B cell (primary cell): ENCODE data around the gene PRR14L. TPM values are rescaled to one million over a fixed set of nuclear protein-coding genes. Genes with fewer than 3 reads are reported as not detected.

ENCODE experiments used
- ATAC-seq: fragments of 200-7000 bp; cut with Tn5 transposase; one replicate; pipeline ENCODE4 v1.10.0; 2021; ENCODE audit warnings: low read depth, mild to moderate bottlenecking, moderate number of reproducible peaks, moderate library complexity
- CTCF ChIA-PET: fragments of 350-600 bp; sonication (Branson Sonifier 250); formaldehyde crosslinking; loops from one replicate; lab custom pipeline; 2021; ENCODE audit warnings: antibody characterized with exemption, inconsistent platforms; lab: Charles Lee
- POLR2A ChIA-PET: fragments of 350-600 bp; sonication (Branson Sonifier 250); formaldehyde crosslinking; loops from one replicate; lab custom pipeline; 2021; ENCODE audit warnings: antibody characterized with exemption; lab: Charles Lee
- DNase-seq: peaks from one replicate; pipeline ENCODE4 v3.0.0; 2013
- H2AFZ ChIP-seq: 2 replicates; pipeline ENCODE4 v1.6.1; 2012; ENCODE audit warnings: mild to moderate bottlenecking, low read depth, low read length; ENCODE audit not compliant: insufficient read depth, poor library complexity, severe bottlenecking
- H3K27ac ChIP-seq, 2 donors: 1 replicate in 1 of 2; 2 replicates in 1 of 2; pipeline ENCODE4 v1.5.1; 2012 to 2013; ENCODE audit warnings: low read length in 2 of 2, mild to moderate bottlenecking in 2 of 2, moderate library complexity in 1 of 2
- H3K27me3 ChIP-seq, 4 experiments: fragments of 200-600 bp in 1 of 4; sonication (generic) in 1 of 4; replicated peaks in 1 of 4; 1 replicate in 2 of 4; 2 replicates in 2 of 4; pipeline versions ENCODE4 v1.6.1 to v1.7.0; 2013 to 2016; ENCODE audit warnings: low read length in 3 of 4, mild to moderate bottlenecking in 2 of 4, mixed read lengths in 1 of 4, moderate library complexity in 1 of 4; ENCODE audit not compliant: insufficient read depth in 4 of 4, control insufficient read depth in 3 of 4; ENCODE audit errors: control extremely low read depth in 1 of 4
- H3K36me3 ChIP-seq, 2 experiments: replicated peaks in 1 of 2; 1 replicate in 1 of 2; 2 replicates in 1 of 2; pipeline versions ENCODE4 v1.6.1 to v1.7.1; 2013; ENCODE audit warnings: low read length in 1 of 2; ENCODE audit not compliant: insufficient read depth in 2 of 2, control insufficient read depth in 1 of 2; ENCODE audit errors: control extremely low read depth in 1 of 2, extremely low read depth in 1 of 2
- H3K4me1 ChIP-seq, 2 donors: fragments of 200-600 bp in 1 of 2; sonication (generic) in 1 of 2; 1 replicate in 1 of 2; 2 replicates in 1 of 2; pipeline versions ENCODE4 v1.5.1 to v1.6.1; 2013 to 2017; ENCODE audit warnings: low read length in 2 of 2; ENCODE audit not compliant: control insufficient read depth in 2 of 2, insufficient read depth in 2 of 2
- H3K4me2 ChIP-seq: replicated peaks from 2 replicates; pipeline ENCODE3; 2012; ENCODE audit warnings: mild to moderate bottlenecking, low read depth, low read length; ENCODE audit not compliant: poor library complexity, severe bottlenecking
- H3K4me3 ChIP-seq, 5 experiments: fragments of 200-600 bp in 1 of 5; sonication (generic) in 1 of 5; 1 replicate in 3 of 5; 2 replicates in 2 of 5; pipeline versions ENCODE4 v1.5.1 to v1.7.0; 2011 to 2016; ENCODE audit warnings: low read length in 4 of 5, mild to moderate bottlenecking in 4 of 5, low read depth in 2 of 5, control low read depth in 1 of 5, moderate library complexity in 1 of 5; ENCODE audit not compliant: insufficient read depth in 1 of 5; ENCODE audit errors: control extremely low read depth in 1 of 5, extremely low read depth in 1 of 5
- H3K79me2 ChIP-seq: fragments of 200-600 bp; sonication (generic); one replicate; pipeline ENCODE4 v1.6.0; 2016; ENCODE audit warnings: low read length; ENCODE audit not compliant: control insufficient read depth, insufficient read depth
- H3K9ac ChIP-seq: fragments of 200-600 bp; sonication (generic); 2 replicates; pipeline ENCODE4 v1.6.1; 2017; ENCODE audit warnings: mild to moderate bottlenecking, low read length, moderate library complexity
- H3K9me3 ChIP-seq, 3 donors: one replicate each; pipeline versions ENCODE4 v1.6.1 to v1.7.1; 2013; ENCODE audit warnings: low read length in 2 of 3; ENCODE audit not compliant: control insufficient read depth in 2 of 3, insufficient read depth in 1 of 3; ENCODE audit errors: control extremely low read depth in 1 of 3
- H4K20me1 ChIP-seq: 2 replicates; pipeline ENCODE4 v1.6.0; 2012; ENCODE audit warnings: mild to moderate bottlenecking, low read length; ENCODE audit not compliant: insufficient read depth, control insufficient read depth, poor library complexity, severe bottlenecking
- H3K27ac Mint-ChIP-seq: one replicate; pipeline ENCODE4 v1.8.0; 2021; ENCODE audit warnings: mixed read lengths
- H3K27me3 Mint-ChIP-seq: one replicate; pipeline ENCODE4 v1.8.0; 2021; ENCODE audit warnings: mixed read lengths
- H3K4me1 Mint-ChIP-seq: one replicate; pipeline ENCODE4 v1.8.0; 2021; ENCODE audit warnings: mixed read lengths
- H3K4me3 Mint-ChIP-seq: one replicate; pipeline ENCODE4 v1.8.0; 2021; ENCODE audit warnings: mixed read lengths
- H3K9me3 Mint-ChIP-seq: one replicate; pipeline ENCODE4 v1.8.0; 2022; ENCODE audit warnings: mixed read lengths; ENCODE audit not compliant: insufficient read depth
- EZH2 ChIP-seq: IDR thresholded peaks from 2 replicates; pipeline ENCODE4 v1.6.1; 2012; ENCODE audit warnings: borderline replicate concordance, low read depth, mild to moderate bottlenecking, moderate library complexity, low read length; ENCODE audit not compliant: insufficient read depth, poor library complexity, severe bottlenecking
- WGBS: methylation state at CpG from one replicate; pipeline ENCODE4 v1.1.5; 2013; ENCODE audit warnings: missing lambda C conversion rate; ENCODE audit not compliant: insufficient coverage; 5-methylcytosine and 5-hydroxymethylcytosine counted together
- intact Hi-C: fragments of 100-400 bp; cut with micrococcal nuclease; formaldehyde crosslinking; loops from one replicate; pipeline ENCODE4 v1.10.0; 2022
- polyA plus RNA-seq: library from polyadenylated mRNA; depleted of rRNA; stranded (reverse); fragments of >200 nt; gene quantifications from 2 replicates; pipeline ENCODE4 v1.2.3, GENCODE V29; 2012
- total RNA-seq, 2 donors: library from RNA; stranded (reverse); fragments of 120-200 nt in 1 of 2; gene quantifications; 1 replicate in 1 of 2; 2 replicates in 1 of 2; pipeline versions ENCODE4 v1.2.3 to v1.2.4, GENCODE V29; 2013 to 2022
- TF ChIP-seq, protein P1 (sequence below): fragments of 200-600 bp; IDR thresholded peaks from one replicate; pipeline ENCODE4 v1.8.0; 2022; ENCODE audit warnings: antibody characterized with exemption, mild to moderate bottlenecking

The PRR14L gene
- total and polyA plus RNA-seq, 2 donors (not counting 1 experiment from before 2014, with no cell fraction given): 8.5 to 69.6 TPM

DNA sequence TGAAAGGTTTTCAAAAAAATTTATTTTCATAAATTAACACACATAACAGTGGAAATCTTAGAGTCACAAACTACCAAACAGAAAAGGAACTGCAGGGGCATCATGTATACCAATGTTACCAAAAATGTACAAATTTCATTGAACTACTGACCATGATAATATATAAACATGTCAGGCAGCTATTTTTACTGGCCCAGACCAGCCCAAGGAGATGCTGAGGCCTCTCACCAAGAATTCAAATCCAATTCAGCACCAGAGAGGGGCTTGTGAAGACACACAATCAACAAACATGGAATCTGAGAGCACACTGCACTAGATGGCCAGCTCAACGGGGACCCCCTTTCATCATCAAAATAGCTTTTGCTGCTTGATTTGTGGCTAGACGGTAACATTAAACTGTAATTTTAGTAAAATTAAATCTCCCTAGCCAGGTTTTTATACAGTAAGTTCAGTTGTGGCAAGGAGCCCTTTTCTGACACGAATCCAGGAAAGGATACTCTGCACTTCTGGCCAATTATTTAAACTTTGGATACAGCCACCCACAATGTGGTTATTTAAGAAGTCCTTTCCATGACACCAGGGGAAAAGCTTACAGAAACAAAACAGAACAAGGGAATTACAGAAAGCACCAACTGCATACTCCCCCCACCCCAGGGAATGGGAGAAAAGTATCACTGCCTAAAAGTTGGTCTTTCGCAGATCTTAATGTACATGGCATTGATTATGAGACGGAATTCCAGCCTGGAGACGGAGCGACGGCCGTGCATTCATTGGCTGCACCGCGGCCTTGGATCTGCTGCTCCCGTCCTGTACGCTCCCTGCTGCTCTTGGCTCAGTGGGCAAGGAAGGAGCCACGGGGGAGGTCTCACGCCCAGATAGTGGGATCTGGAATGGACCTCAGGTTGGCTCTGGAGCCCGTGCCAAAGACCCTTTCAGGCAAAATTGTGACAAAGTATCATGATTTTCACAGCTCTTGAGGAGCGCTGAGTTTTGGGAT lies 68.3 kb downstream of the PRR14L start:
- Histone ChIP-seq H3K9ac (no peak overlapping the region), H3K79me2 (no peaks in the 10 kb centered on the region), H3K4me2 (no peak overlapping the region), H3K27me3 (no peaks in the 10 kb centered on the region), H3K36me3 (peaks cover 1 to 34% of the 10 kb centered on the region in 2 experiments), H3K4me3 (no peak overlapping the region), H3K9me3 (no peaks in the 10 kb centered on the region), H3K27ac (no peak overlapping the region), H2AFZ (no peak overlapping the region), H3K4me1 (peaks cover 0 to 3% of the 10 kb centered on the region in 2 donors), H4K20me1 (no peaks in the 10 kb centered on the region)
- intact Hi-C loops: no loop called here
- ChIA-PET CTCF (interaction anchor here (0.7 to 1.3 kb wide), 4 partner anchors 14 to 125 kb away, joined by 3 to 7 read pairs (median 4); no protein-coding TSS in a partner anchor), POLR2A (no interaction called here)
- no peak for ATAC-seq
- peaks cover 7% of the 10 kb centered on the region for H3K4me1 Mint-ChIP-seq
- no peak for DNase-seq
- H3K9me3 Mint-ChIP-seq: no peaks in the 10 kb centered on the region
- TF ChIP-seq EZH2: no peak
- TF ChIP-seq, protein P1, sequence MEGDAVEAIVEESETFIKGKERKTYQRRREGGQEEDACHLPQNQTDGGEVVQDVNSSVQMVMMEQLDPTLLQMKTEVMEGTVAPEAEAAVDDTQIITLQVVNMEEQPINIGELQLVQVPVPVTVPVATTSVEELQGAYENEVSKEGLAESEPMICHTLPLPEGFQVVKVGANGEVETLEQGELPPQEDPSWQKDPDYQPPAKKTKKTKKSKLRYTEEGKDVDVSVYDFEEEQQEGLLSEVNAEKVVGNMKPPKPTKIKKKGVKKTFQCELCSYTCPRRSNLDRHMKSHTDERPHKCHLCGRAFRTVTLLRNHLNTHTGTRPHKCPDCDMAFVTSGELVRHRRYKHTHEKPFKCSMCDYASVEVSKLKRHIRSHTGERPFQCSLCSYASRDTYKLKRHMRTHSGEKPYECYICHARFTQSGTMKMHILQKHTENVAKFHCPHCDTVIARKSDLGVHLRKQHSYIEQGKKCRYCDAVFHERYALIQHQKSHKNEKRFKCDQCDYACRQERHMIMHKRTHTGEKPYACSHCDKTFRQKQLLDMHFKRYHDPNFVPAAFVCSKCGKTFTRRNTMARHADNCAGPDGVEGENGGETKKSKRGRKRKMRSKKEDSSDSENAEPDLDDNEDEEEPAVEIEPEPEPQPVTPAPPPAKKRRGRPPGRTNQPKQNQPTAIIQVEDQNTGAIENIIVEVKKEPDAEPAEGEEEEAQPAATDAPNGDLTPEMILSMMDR: no peak
- no peak overlapping the region for H3K27ac Mint-ChIP-seq
- H3K4me3 Mint-ChIP-seq: no peak overlapping the region
- H3K27me3 Mint-ChIP-seq: no peaks in the 10 kb centered on the region
- WGBS: 97% methylated on average over 14 of the region's 17 CpGs

DNA sequence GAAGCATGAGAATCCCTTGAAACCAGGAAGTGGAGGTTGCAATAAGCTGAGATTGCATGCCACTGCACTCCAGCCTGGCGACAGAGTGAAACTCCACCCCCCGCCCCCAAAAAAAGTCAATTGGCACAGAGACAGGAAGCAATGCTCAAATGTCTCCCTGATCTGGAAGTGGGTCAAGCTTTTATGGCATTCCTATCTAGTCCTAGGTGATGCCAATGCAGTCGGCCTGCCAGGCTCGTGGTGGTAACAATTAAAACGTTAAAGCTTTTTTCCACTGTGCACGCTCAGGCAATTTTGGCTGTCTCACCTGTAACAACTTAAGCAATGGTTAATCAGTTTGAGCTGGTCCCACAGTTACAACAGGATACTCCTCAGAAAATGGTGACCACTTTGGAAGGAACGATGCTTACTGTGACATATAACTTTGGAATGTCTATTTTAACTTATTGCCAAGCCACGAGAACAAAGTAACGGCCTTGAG lies 69.0 kb downstream of the PRR14L start:
- Histone ChIP-seq H2AFZ (no peak overlapping the region), H3K36me3 (peaks cover 1 to 30% of the 10 kb centered on the region in 2 experiments), H4K20me1 (no peaks in the 10 kb centered on the region), H3K4me2 (no peak overlapping the region), H3K4me1 (peaks cover 0 to 9% of the 10 kb centered on the region in 2 donors), H3K27ac (no peak overlapping the region), H3K27me3 (no peaks in the 10 kb centered on the region), H3K4me3 (no peak overlapping the region), H3K79me2 (no peaks in the 10 kb centered on the region), H3K9me3 (no peaks in the 10 kb centered on the region), H3K9ac (no peak overlapping the region)
- 93% methylated on average over 6 of the region's 9 CpGs for WGBS
- Mint-ChIP-seq H3K27ac (no peak overlapping the region), H3K4me1 (peaks cover 13% of the 10 kb centered on the region), H3K4me3 (no peak overlapping the region), H3K27me3 (no peaks in the 10 kb centered on the region), H3K9me3 (no peaks in the 10 kb centered on the region)
- intact Hi-C loops: no loop called here
- ChIA-PET POLR2A (no interaction called here), CTCF (interaction anchor here (1.0 kb wide), 1 partner anchor 15 kb away, joined by 3 read pairs; no protein-coding TSS in a partner anchor)
- ATAC-seq: no peak
- DNase-seq: no peak
- TF ChIP-seq EZH2: no peak
- TF ChIP-seq, protein P1: no peak
